Osteocyte (in vitro differentiated cells): Measurements from ENCODE around the gene CDYL. TPM values are rescaled to one million over a fixed set of nuclear protein-coding genes. Genes with fewer than 3 reads are reported as not detected.

Experiments used
- DNase-seq: peaks from one replicate; pipeline ENCODE4 v3.0.0; 2021; ENCODE audit warnings: mixed read lengths; ENCODE audit not compliant: unreplicated experiment; ENCODE audit errors: extremely low spot score
- H3K27ac Mint-ChIP-seq: one replicate; pipeline ENCODE4 v1.8.0; 2021; ENCODE audit warnings: mild to moderate bottlenecking, mixed read lengths; ENCODE audit not compliant: unreplicated experiment
- H3K27me3 Mint-ChIP-seq: one replicate; pipeline ENCODE4 v1.8.0; 2021; ENCODE audit warnings: mixed read lengths; ENCODE audit not compliant: unreplicated experiment
- H3K36me3 Mint-ChIP-seq: one replicate; pipeline ENCODE4 v1.8.0; 2021; ENCODE audit warnings: mixed read lengths; ENCODE audit not compliant: unreplicated experiment
- H3K4me1 Mint-ChIP-seq: one replicate; pipeline ENCODE4 v1.8.0; 2021; ENCODE audit warnings: mixed read lengths; ENCODE audit not compliant: unreplicated experiment
- H3K4me3 Mint-ChIP-seq: one replicate; pipeline ENCODE4 v1.8.0; 2021; ENCODE audit warnings: mild to moderate bottlenecking, moderate library complexity, mixed read lengths; ENCODE audit not compliant: unreplicated experiment
- H3K9me3 Mint-ChIP-seq: one replicate; pipeline ENCODE4 v1.8.0; 2021; ENCODE audit warnings: mixed read lengths; ENCODE audit not compliant: unreplicated experiment
- total RNA-seq: library from RNA; stranded (reverse); gene quantifications from 2 replicates; pipeline ENCODE4 v1.2.1, GENCODE V29; 2021
- TF ChIP-seq, protein P1 (sequence below): fragments of 200-600 bp; sonication (generic); IDR thresholded peaks from 2 replicates; pipeline ENCODE4 v1.5.0; 2021; ENCODE audit warnings: antibody characterized with exemption, mild to moderate bottlenecking, moderate library complexity

Gene CDYL
- total RNA-seq, 1 donor from 2014 or later, result 39.8 TPM

DNA sequence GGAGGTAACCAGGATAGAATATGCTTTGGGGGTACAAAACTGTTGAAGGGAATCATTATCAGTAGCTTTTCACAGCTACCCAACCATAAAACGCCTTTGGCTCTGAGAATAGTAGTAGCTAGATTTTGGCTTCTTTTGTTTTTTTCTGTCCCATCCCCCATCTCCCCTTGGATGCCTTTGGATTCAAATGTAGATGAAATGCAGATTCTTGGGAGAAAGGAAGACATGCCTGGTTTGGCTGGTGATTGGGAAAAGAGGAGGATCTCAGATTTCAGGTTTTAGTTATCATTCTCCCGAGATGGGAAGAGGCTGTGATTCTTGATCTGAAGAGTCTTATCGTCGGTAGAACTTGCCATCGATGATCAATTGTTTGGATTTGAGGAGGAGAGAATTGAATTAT, 3.5 kb upstream of the CDYL start:
- Mint-ChIP-seq H3K27me3 (peaks cover 37% of the 10 kb centered on the region), H3K9me3 (peaks cover 7% of the 10 kb centered on the region), H3K4me1 (peaks cover 15% of the 10 kb centered on the region), H3K36me3 (no peaks in the 10 kb centered on the region), H3K4me3 (no peak overlapping the region), H3K27ac (no peak overlapping the region)
- TF ChIP-seq, protein P1, sequence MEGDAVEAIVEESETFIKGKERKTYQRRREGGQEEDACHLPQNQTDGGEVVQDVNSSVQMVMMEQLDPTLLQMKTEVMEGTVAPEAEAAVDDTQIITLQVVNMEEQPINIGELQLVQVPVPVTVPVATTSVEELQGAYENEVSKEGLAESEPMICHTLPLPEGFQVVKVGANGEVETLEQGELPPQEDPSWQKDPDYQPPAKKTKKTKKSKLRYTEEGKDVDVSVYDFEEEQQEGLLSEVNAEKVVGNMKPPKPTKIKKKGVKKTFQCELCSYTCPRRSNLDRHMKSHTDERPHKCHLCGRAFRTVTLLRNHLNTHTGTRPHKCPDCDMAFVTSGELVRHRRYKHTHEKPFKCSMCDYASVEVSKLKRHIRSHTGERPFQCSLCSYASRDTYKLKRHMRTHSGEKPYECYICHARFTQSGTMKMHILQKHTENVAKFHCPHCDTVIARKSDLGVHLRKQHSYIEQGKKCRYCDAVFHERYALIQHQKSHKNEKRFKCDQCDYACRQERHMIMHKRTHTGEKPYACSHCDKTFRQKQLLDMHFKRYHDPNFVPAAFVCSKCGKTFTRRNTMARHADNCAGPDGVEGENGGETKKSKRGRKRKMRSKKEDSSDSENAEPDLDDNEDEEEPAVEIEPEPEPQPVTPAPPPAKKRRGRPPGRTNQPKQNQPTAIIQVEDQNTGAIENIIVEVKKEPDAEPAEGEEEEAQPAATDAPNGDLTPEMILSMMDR, result no peak
- DNase-seq, result no peak

GRCh38 chr6:4773181-4773580, 3.0 kb upstream of the CDYL start:
- Mint-ChIP-seq H3K9me3 (peaks cover 11% of the 10 kb centered on the region), H3K27ac (no peak overlapping the region), H3K4me1 (peaks cover 19% of the 10 kb centered on the region), H3K36me3 (no peaks in the 10 kb centered on the region), H3K27me3 (peaks cover 33% of the 10 kb centered on the region), H3K4me3 (no peak overlapping the region)
- TF ChIP-seq, protein P1, result no peak
- DNase-seq, result no peak

DNA sequence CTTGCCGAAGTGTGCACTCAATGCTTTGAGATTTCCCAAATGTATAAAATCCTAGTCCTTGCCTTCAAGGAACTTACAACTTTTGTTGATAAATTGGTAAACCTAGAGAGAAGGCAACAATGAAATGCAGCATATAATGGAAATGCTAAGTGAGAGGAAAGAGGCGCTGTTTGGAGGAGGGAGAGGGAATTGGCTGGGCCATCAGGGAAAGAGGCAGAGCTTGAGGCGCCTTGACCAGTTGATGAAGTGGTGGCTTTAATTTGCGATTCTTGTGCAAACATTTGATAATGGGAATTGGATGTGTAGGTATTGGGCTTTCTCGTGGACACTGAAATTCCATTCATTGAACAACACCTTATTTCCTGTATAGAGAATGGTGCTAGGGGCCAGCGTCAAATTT, 1.9 kb upstream of the CDYL start:
- Mint-ChIP-seq H3K36me3 (peaks cover 2% of the 10 kb centered on the region), H3K9me3 (peaks cover 16% of the 10 kb centered on the region), H3K27ac (peak overlapping the region; percentile 65), H3K4me3 (peak overlapping the region; percentile 73), H3K4me1 (peaks cover 21% of the 10 kb centered on the region), H3K27me3 (peaks cover 26% of the 10 kb centered on the region)
- no peak for DNase-seq
- TF ChIP-seq, protein P1, result no peak

GRCh38 chr6:4774715-4775493, 1.3 kb upstream of the CDYL start:
- TF ChIP-seq, protein P1, result no peak
- Mint-ChIP-seq H3K27me3 (peaks cover 26% of the 10 kb centered on the region), H3K9me3 (peaks cover 16% of the 10 kb centered on the region), H3K36me3 (peaks cover 2% of the 10 kb centered on the region), H3K4me3 (peak overlapping the region; percentile 73), H3K27ac (peak overlapping the region; percentile 65), H3K4me1 (peaks cover 22% of the 10 kb centered on the region)
- DNase-seq, result no peak

- Mint-ChIP-seq H3K9me3 (peaks cover 16% of the 10 kb centered on the region), H3K27ac (peak overlapping the region; percentile 65), H3K27me3 (peaks cover 26% of the 10 kb centered on the region), H3K4me3 (peak overlapping the region; percentile 73), H3K4me1 (peaks cover 28% of the 10 kb centered on the region), H3K36me3 (peaks cover 2% of the 10 kb centered on the region)
- DNase-seq, result peak; percentile 92
- TF ChIP-seq, protein P1, result peak; percentile 54
Observed at GRCh38 chr6:4775494-4776130, 592 bp upstream of the CDYL start.
